Ishikawa (cell line): ENCODE measurements around the gene TGFBI.

Experiments used
- CEBPB ChIP-seq: IDR thresholded peaks from 2 replicates; pipeline ENCODE4 v1.6.1; 2012
- CREB1 ChIP-seq: IDR thresholded peaks from 2 replicates; pipeline ENCODE4 v1.6.1; 2012; ENCODE audit warnings: low read depth
- EGR1 ChIP-seq: IDR thresholded peaks from 2 replicates; pipeline ENCODE4 v1.6.1; 2012
- EP300 ChIP-seq: IDR thresholded peaks from 2 replicates; pipeline ENCODE4 v1.6.1; 2012; ENCODE audit warnings: borderline replicate concordance
- FOXM1 ChIP-seq: IDR thresholded peaks from 2 replicates; pipeline ENCODE4 v1.6.1; 2012; ENCODE audit warnings: low read depth, borderline replicate concordance
- MAX ChIP-seq: IDR thresholded peaks from 2 replicates; pipeline ENCODE4 v1.6.1; 2012
- NFIC ChIP-seq: IDR thresholded peaks from 2 replicates; pipeline ENCODE4 v1.6.1; 2012
- RAD21 ChIP-seq: IDR thresholded peaks from 2 replicates; pipeline ENCODE4 v1.6.1; 2012; ENCODE audit warnings: low read depth
- REST ChIP-seq: IDR thresholded peaks from 2 replicates; pipeline ENCODE4 v1.6.1; 2012; ENCODE audit warnings: low read depth, mild to moderate bottlenecking
- TAF1 ChIP-seq: IDR thresholded peaks from 2 replicates; pipeline ENCODE4 v1.6.1; 2012; ENCODE audit warnings: low read depth, mild to moderate bottlenecking
- TCF12 ChIP-seq: IDR thresholded peaks from 2 replicates; pipeline ENCODE4 v1.6.1; 2012; ENCODE audit warnings: low read depth
- TEAD4 ChIP-seq: IDR thresholded peaks from 2 replicates; pipeline ENCODE4 v1.6.1; 2012
- USF1 ChIP-seq: IDR thresholded peaks from 2 replicates; pipeline ENCODE4 v1.6.1; 2012
- YY1 ChIP-seq: IDR thresholded peaks from 2 replicates; pipeline ENCODE4 v1.6.1; 2012; ENCODE audit warnings: low read depth
- ZBTB7A ChIP-seq: IDR thresholded peaks from 2 replicates; pipeline ENCODE4 v1.6.1; 2012; ENCODE audit warnings: low read depth

The TGFBI gene

DNA sequence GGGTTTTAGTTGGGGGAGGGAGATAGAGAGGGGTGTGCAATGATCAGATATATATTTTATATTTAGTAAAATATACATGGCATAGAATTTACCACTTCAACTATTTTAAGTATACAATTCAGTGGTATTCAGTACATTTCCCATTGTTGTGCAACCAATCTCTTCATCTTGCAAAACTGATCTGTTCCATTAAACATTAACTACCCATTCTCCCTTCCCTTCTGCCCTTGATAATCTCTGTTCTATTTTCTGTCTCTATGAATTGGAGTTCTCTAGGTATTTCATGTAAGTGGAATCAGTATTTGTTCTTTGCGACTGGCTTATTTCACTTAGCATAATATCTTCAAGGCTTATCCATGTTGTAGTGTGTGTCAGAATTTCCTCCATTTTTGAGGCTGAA is 38.6 kb downstream of the TGFBI start:
- TF ChIP-seq YY1 (no peak), TAF1 (no peak)

- TF ChIP-seq CREB1 = no peak
- no peak for TF ChIP-seq FOXM1
- TF ChIP-seq NFIC = no peak
- no peak for TF ChIP-seq EGR1
- no peak for TF ChIP-seq TEAD4
Observed at GRCh38 chr5:136070486-136071285, 41.9 kb downstream of the TGFBI start.

DNA sequence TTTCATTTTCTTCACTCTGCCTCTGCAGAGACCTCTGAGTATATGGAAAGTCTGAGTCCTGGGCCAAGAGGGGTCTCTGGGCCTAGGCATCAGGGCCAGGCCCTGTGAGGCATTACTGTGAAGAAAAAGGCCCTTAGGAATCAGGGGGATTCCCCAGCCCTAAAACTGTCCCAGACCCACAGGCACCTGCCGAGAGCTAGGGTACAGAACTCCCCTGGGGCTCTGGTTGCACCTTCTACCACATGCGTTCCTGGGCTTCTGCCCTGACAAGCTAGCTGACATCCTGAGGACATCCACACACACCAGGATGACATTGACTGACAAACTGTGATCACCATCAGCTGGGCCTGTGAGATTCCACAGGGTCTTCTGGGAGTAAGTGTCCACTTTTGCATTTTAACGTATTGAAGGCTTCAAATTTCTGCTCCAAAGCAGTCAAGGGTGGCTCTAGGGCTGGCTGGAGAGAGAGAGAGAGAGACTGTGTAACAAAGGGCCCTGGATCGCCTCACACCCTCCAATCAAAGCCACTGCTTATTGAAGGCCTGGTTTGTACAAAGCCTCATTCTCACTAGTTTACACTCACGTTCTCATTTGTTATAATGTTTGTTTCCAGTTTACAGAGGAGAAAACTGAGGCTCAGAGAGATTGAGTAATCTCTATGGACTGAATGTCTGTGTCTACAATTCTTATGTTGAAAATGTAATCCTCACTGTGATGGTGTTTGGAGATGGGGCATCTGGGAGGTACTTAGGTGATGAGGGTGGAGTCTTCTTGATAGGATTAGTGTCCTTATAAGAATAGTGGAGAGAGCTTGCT is 45.1 kb downstream of the TGFBI start:
- TF ChIP-seq TCF12 (no peak), EP300 (no peak)

DNA sequence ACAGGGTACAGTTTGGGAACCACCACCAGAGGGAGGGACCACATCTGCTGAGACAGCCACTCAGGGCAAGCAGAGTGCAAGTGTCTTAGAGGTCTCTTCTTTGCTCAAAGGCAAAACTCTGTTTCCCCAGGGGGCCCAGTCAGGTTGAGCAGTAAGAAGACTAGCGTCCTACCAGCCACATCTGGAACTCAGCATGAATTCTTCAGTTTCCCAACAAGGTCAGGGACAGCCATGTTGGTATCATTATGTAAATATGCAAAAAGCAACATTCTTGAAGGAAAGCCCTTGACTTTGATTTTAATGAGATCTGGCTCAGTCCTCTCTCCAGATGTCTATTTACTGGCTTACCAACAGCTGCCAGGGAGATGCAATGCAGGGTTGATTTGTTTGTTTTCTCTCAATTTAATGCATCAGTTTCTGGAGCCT is 46.7 kb downstream of the TGFBI start:
- TF ChIP-seq NFIC = no peak
- TF ChIP-seq CEBPB = no peak
- no peak for TF ChIP-seq MAX
- TF ChIP-seq TAF1 = no peak
- TF ChIP-seq ZBTB7A = no peak
- TF ChIP-seq FOXM1 = no peak
- no peak for TF ChIP-seq YY1
- no peak for TF ChIP-seq EP300
- no peak for TF ChIP-seq TCF12
- no peak for TF ChIP-seq USF1
- no peak for TF ChIP-seq REST
- TF ChIP-seq RAD21 = no peak
- no peak for TF ChIP-seq CREB1
- TF ChIP-seq TEAD4 = no peak
- no peak for TF ChIP-seq EGR1

DNA sequence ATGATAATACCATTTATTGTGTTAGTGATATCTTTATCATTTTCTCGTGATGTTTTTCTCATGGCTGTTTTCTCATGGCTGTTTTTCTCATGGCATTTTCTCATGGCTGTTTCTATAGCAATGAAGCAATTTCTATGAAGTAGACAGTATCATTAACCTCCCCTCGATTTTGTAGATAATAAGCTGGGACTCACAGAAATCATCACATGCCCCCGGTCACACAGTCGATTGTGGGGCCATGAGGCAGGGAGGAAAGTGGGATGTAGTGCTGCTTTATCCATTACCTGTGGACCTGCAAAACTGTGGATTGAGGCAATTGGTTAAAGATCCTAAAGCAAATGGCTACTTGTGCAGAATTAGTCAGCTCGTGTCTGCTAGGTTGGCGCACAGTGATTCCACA is 47.3 kb downstream of the TGFBI start:
- no peak for TF ChIP-seq NFIC
- TF ChIP-seq TCF12 = no peak
- no peak for TF ChIP-seq RAD21
- no peak for TF ChIP-seq FOXM1
- TF ChIP-seq ZBTB7A = no peak
- TF ChIP-seq USF1 = no peak
- no peak for TF ChIP-seq EP300
- no peak for TF ChIP-seq CEBPB
- no peak for TF ChIP-seq CREB1

GRCh38 chr5:136076881-136077445 is 48.2 kb downstream of the TGFBI start:
- TF ChIP-seq EGR1 (no peak), TCF12 (no peak), NFIC (no peak), TEAD4 (no peak), MAX (no peak), CREB1 (no peak), YY1 (no peak), REST (no peak), FOXM1 (no peak), USF1 (no peak), ZBTB7A (no peak), RAD21 (no peak), CEBPB (no peak)
